Measurements from ENCODE around the gene SMAD3.

DNA sequence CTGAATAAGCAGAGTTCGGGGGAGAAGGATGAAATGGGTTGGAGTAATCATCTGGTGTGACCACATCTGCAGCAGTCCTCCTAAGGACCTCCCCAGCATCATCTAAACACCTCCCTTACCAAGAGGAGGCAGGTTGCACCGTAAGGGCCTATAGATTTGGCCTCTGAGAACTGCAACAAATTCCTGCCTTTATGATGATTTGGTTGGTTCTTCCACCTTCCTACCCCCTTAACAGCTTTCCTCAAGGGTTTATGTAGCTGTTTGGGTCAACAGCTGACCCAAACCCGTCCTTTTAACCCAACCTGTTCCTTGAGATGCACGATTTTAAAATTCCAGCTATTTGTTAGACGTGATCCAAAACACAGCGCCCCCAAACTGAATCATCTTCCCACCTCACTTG lies 130.8 kb downstream of the SMAD3 start:
- TF ChIP-seq POLR2A (IDR thresholded peaks at IDR 0.05; ENCODE audit: low read depth, low read length): peak; percentile 16; the same call in 1 of the 2 replicates
- no peak for TF ChIP-seq POLR2AphosphoS5 (IDR thresholded peaks at IDR 0.05; ENCODE audit: low read depth, low read length)
- TF ChIP-seq TAF1 (IDR thresholded peaks at IDR 0.05; ENCODE audit: borderline replicate concordance, low read depth, low read length): no peak

Data from GM12892 (cell line).